Upper lobe of left lung (tissue), 4 donors: ENCODE results near the gene RPL7A.

Experiments
- POLR2A ChIP-seq, 4 donors: fragments of 450-650 bp; IDR thresholded peaks; one replicate each; pipeline ENCODE4 v1.5.1; 2016 to 2017; ENCODE audit warnings: antibody characterized with exemption in 4 of 4, mild to moderate bottlenecking in 2 of 4
- POLR2AphosphoS5 ChIP-seq, 2 donors: sonication (generic); formaldehyde crosslinking; IDR thresholded peaks; one replicate each; pipeline ENCODE4 v1.5.1; 2017; ENCODE audit warnings: antibody characterized with exemption in 2 of 2
- TF ChIP-seq, protein P1 (sequence below), 6 experiments: fragments of 450-650 bp in 4 of 6; fragments of 200-600 bp in 2 of 6; sonication (generic) in 2 of 6; IDR thresholded peaks; one replicate each; pipeline ENCODE4 v1.5.1; 2016 to 2019; ENCODE audit warnings: antibody characterized with exemption in 6 of 6

DNA sequence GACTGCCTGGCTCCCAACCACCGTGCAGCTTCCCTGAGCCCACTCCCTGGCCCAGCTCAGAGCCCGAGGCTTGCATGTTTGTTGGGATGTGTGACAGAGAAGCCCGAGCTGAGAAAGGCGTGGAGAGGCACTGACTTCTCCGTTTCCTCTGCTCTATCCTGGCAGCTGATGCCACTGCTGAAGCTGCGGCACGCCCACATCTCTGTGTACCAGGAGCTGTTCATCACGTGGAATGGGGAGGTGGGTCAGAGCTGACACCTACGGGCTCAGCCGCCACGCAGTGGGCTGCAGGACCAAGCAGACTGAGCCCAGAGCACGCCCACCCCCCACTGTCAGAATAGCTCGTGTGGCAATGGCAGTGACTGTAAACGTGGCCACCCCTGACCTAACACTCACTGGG lies 37.4 kb downstream of the RPL7A start:
- TF ChIP-seq, protein P1, sequence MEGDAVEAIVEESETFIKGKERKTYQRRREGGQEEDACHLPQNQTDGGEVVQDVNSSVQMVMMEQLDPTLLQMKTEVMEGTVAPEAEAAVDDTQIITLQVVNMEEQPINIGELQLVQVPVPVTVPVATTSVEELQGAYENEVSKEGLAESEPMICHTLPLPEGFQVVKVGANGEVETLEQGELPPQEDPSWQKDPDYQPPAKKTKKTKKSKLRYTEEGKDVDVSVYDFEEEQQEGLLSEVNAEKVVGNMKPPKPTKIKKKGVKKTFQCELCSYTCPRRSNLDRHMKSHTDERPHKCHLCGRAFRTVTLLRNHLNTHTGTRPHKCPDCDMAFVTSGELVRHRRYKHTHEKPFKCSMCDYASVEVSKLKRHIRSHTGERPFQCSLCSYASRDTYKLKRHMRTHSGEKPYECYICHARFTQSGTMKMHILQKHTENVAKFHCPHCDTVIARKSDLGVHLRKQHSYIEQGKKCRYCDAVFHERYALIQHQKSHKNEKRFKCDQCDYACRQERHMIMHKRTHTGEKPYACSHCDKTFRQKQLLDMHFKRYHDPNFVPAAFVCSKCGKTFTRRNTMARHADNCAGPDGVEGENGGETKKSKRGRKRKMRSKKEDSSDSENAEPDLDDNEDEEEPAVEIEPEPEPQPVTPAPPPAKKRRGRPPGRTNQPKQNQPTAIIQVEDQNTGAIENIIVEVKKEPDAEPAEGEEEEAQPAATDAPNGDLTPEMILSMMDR (IDR thresholded peaks at IDR 0.05), result no peak
- no peak for TF ChIP-seq POLR2A (IDR thresholded peaks at IDR 0.05)
- no peak for TF ChIP-seq POLR2AphosphoS5 (IDR thresholded peaks at IDR 0.05)
